ENCODE results near the gene SULT1C2. TPM values are rescaled to one million over a fixed set of nuclear protein-coding genes. Genes with fewer than 3 reads are reported as not detected.

Gene SULT1C2
- total and polyA plus RNA-seq, 10 of the 15 experiments (the other 5 are each of a cell fraction or from before 2014, with no cell fraction given): 0.03 to 0.07 (median 0.04) TPM; not detected in 7

DNA sequence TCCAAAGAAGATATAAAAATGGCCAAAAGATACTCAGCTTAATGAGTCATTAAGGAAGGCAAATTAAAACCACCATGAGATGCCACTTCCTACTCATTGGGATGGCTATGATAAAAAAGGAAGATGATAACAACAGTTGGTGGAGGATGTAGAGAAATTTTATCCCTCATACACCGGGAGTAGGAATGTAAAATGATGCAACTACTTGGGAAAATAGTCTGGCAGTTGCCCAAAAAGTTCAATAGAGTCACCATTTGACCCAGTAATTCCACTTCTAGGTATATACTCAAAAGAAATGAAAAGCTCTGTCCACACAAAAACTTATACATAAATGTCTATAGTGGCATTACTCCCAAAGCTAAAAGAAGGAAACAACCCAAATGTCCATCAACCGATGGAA is 10.1 kb upstream of the SULT1C2 start:
- TF ChIP-seq GABPA (IDR thresholded peaks at IDR 0.05; ENCODE audit: low read depth): no peak
- TF ChIP-seq ZNF217 (IDR thresholded peaks at IDR 0.05): no peak
- no peak for TF ChIP-seq NFIC (IDR thresholded peaks at IDR 0.05; ENCODE audit: low read depth, low read length)
- TF ChIP-seq BMI1 (IDR thresholded peaks at IDR 0.05; ENCODE audit: borderline replicate concordance): no peak
- no peak for TF ChIP-seq NR2C2 (IDR thresholded peaks at IDR 0.05; ENCODE audit: borderline replicate concordance, control insufficient read depth, insufficient read length, low read depth)
- no peak for TF ChIP-seq HDGF (IDR thresholded peaks at IDR 0.05)
- no peak for TF ChIP-seq FOXK2 (IDR thresholded peaks at IDR 0.05)
- TF ChIP-seq POLR2A (IDR thresholded peaks at IDR 0.05; ENCODE audit: low read depth, low read length): no peak
- no peak for TF ChIP-seq TCF7 (IDR thresholded peaks at IDR 0.05; ENCODE audit: borderline replicate concordance)
- TF ChIP-seq SP1 (IDR thresholded peaks at IDR 0.05; ENCODE audit: low read depth, low read length): no peak
- no peak for TF ChIP-seq CREM (IDR thresholded peaks at IDR 0.05; ENCODE audit: low read depth)
- TF ChIP-seq RAD21 (IDR thresholded peaks at IDR 0.05; ENCODE audit: insufficient read depth, low read depth, low read length): no peak
- TF ChIP-seq SMAD1 (IDR thresholded peaks at IDR 0.05; ENCODE audit: low read depth, partially characterized antibody): no peak
- TF ChIP-seq ZSCAN29 (IDR thresholded peaks at IDR 0.05): no peak
- TF ChIP-seq, protein P1, sequence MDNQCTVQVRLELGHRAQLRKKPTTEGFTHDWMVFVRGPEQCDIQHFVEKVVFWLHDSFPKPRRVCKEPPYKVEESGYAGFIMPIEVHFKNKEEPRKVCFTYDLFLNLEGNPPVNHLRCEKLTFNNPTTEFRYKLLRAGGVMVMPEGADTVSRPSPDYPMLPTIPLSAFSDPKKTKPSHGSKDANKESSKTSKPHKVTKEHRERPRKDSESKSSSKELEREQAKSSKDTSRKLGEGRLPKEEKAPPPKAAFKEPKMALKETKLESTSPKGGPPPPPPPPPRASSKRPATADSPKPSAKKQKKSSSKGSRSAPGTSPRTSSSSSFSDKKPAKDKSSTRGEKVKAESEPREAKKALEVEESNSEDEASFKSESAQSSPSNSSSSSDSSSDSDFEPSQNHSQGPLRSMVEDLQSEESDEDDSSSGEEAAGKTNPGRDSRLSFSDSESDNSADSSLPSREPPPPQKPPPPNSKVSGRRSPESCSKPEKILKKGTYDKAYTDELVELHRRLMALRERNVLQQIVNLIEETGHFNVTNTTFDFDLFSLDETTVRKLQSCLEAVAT (IDR thresholded peaks at IDR 0.05): no peak
- no peak for TF ChIP-seq SMARCA5 (IDR thresholded peaks at IDR 0.05)
- no peak for TF ChIP-seq CHD2 (IDR thresholded peaks at IDR 0.05; ENCODE audit: borderline replicate concordance, low read depth, low read length)
- TF ChIP-seq NRF1 (conservative IDR thresholded peaks at IDR 0.05; ENCODE audit: low read depth, low read length): no peak
- no peak for TF ChIP-seq ZNF207 (IDR thresholded peaks at IDR 0.05; ENCODE audit: borderline replicate concordance)
- TF ChIP-seq REST (IDR thresholded peaks at IDR 0.05; ENCODE audit: low read depth, low read length): no peak
- in situ Hi-C loops (cut with MboI): no loop called here
- no peak overlapping the region for H3K4me3 ChIP-seq
- ChIA-PET CTCF (no interaction called here), SMC1A (ENCODE audit: uncharacterized antibody, unreplicated experiment) (no interaction called here), POLR2A (no interaction called here), RAD21 (ENCODE audit: unreplicated experiment) (no interaction called here)
- intact Hi-C loops (cut with micrococcal nuclease; ENCODE audit: unreplicated experiment): no loop called here
- H4K20me1 ChIP-seq (ENCODE audit: control insufficient read depth, insufficient read depth): no peaks in the 10 kb centered on the region
- DNase-seq (ENCODE audit: low read depth, low spot score) (no peak), ATAC-seq (no peak), FAIRE-seq (no peak)
- H3K27me3 ChIP-seq (replicated peaks in 1 of 2; ENCODE audit: control insufficient read depth in 2 of 2, insufficient read depth in 2 of 2, low read length in 1 of 2): no peaks in the 10 kb centered on the region
- H3K9ac ChIP-seq (ENCODE audit: control insufficient read depth, insufficient read depth, low read length): no peak overlapping the region
- H3K79me2 ChIP-seq (ENCODE audit: control insufficient read depth, insufficient read depth, low read length): no peaks in the 10 kb centered on the region
- H3K27ac ChIP-seq (ENCODE audit: control insufficient read depth, insufficient read depth): no peak overlapping the region
- H3K9me3 ChIP-seq (replicated peaks; ENCODE audit: control insufficient read depth, insufficient read depth, low read length): no peaks in the 10 kb centered on the region
- no peaks in the 10 kb centered on the region for H3K36me3 ChIP-seq (ENCODE audit: control insufficient read depth in 2 of 2, insufficient read depth in 2 of 2, low read length in 1 of 2)
- H3K4me2 ChIP-seq (ENCODE audit: control insufficient read depth, insufficient read depth): no peak overlapping the region
- H3K4me1 ChIP-seq (ENCODE audit: control insufficient read depth, insufficient read depth, low read length): no peaks in the 10 kb centered on the region
- BruUV-seq (replicated peaks): no TSS peak
- no peak overlapping the region for H2AFZ ChIP-seq (ENCODE audit: control insufficient read depth, low read depth, low read length)
- WGBS (ENCODE audit: insufficient coverage, insufficient replicate concordance, low lambda C conversion rate, missing lambda C conversion rate): 42% methylated on average over 2 of the region's 2 CpGs
